Activated CD4-positive, alpha-beta T cell treated with anti-CD3 and anti-CD28 coated beads for 1 hour (primary cell): ENCODE measurements around the gene UNC5CL.

Experiments
- DNase-seq: peaks from one replicate; pipeline ENCODE4 v3.0.0-alpha.2; 2020

UNC5CL gene

DNA sequence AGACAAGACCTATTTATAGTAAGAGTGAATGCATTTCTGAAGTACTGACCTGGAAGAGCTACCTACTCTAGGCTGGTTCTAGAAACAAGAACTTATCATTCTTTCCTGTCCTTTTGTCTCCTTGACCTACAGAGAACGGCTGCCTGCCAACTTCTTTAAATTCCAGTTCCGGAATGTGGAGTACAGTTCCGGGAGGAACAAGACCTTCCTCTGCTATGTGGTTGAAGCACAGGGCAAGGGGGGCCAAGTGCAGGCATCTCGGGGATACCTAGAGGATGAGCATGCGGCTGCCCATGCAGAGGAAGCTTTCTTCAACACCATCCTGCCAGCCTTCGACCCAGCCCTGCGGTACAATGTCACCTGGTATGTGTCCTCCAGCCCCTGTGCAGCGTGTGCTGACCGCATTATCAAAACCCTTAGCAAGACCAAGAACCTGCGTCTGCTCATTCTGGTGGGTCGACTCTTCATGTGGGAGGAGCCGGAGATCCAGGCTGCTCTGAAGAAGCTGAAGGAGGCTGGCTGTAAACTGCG, 22.2 kb upstream of the UNC5CL start:
- DNase-seq, result no peak

GRCh38 chr6:41059556-41059955, 20.5 kb upstream of the UNC5CL start:
- DNase-seq, result no peak

- DNase-seq, result no peak
Observed at GRCh38 chr6:41058783-41059181, 19.8 kb upstream of the UNC5CL start.

DNA sequence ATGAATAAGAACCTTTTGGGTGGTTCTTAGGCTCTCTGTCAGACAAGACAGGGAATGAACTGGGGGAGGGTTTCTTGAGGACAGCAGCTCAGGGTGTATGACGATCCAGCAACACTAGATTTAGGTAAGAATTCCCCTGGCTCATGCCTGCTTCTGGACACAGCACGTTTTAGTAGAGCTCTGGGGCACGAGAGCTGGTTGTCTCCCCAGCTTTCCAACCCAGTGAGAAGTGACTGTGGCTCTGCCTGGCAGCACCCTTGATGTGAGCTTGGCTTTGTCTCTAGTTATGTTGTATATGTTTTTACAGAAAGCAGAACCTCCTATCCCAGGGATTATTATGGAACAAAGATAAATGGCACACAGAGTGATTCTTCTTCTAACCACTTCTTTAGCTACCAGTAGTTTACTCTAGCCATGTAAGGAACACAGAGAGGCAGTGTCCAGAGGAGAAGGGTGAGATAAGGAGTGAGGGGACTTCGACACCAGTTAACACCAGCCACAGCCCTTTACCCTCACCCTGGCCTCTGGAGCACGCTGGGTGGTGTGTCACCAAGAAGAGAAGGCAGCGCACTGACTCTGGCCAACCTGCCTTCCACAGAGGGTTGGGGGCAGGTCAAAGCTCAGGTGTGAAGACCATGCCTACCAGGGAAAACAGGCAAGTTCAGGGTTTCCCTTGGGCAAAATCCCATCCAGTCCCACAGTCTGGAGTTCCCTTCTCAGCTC, 17.9 kb upstream of the UNC5CL start:
- DNase-seq, result no peak

- no peak for DNase-seq
Observed at GRCh38 chr6:41055149-41055548, 16.1 kb upstream of the UNC5CL start.

- no peak for DNase-seq
Observed at GRCh38 chr6:41054511-41054910, 15.5 kb upstream of the UNC5CL start.

GRCh38 chr6:41053041-41053440, 14.0 kb upstream of the UNC5CL start, which contains the start of gene APOBEC2:
TSS of gene APOBEC2 (plus strand) at chr6:41053202. CDS start at chr6:41053348, 146 bp downstream.
- no peak for DNase-seq

DNA sequence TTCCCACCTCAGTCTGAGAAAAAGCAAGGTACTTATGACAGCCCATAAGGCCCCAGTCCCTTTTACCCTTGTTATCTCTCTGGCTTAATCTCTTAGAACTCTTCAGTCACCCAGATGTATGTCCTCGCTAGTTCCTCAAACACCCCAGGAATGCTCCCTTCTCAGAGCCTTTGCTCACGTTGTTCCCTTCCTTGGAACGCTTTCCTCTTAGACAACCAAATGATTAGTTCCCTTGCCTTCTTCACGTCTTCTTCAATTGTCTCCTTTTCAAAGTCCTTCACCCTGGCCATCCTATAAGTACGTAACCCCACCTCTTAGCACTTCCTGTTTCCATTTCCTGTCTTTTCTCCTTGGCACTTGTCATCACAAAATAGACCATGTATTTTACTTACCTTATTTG, 12.9 kb upstream of the UNC5CL start:
- DNase-seq, result no peak

GRCh38 chr6:41050536-41050935, 11.5 kb upstream of the UNC5CL start:
- DNase-seq, result no peak

DNA sequence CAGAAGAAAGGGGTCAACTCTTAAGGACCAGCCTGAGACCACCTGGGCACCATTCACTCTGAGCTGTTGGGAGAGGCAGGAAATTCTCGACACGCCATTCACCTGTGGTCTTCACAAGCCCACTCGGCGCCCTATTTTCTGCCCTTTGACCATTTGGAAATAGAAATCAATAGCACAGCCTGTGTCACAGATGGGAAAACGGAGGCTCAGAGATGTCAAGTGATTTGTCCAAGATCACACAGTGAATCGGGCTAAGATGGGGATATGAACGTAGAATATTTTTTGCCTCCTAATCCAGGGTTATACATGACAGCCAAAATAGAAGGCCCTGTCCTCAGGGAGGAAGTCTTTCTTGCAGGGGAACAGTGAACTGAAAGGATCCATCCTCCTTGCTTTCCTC, 10.9 kb upstream of the UNC5CL start:
- DNase-seq, result no peak

- DNase-seq, result no peak
Observed at GRCh38 chr6:41049521-41049920, 10.5 kb upstream of the UNC5CL start.

- no peak for DNase-seq
Observed at GRCh38 chr6:41047745-41048732, 9.0 kb upstream of the UNC5CL start.

DNA sequence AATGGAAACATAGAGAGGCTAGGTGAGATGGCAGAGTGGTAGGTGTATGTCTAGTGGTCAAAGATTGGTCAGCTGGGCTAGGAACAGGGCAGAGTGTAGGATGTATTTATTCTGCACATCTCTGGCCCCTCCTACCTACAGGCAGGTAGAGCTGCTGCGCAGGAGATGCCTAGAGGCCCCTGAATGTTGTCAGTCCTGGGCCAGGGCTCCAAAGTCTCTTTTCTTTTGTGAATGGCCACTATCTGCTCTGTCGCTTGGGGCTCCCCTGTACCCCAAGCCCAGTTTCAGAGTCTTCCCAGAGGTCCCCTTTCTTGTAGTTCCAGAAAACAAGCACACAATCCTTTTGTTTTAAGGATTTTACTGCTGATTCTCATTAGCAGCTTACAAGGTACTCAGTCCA, 8.3 kb upstream of the UNC5CL start:
- DNase-seq, result no peak

- no peak for DNase-seq
Observed at GRCh38 chr6:41046084-41046483, 7.1 kb upstream of the UNC5CL start.

DNA sequence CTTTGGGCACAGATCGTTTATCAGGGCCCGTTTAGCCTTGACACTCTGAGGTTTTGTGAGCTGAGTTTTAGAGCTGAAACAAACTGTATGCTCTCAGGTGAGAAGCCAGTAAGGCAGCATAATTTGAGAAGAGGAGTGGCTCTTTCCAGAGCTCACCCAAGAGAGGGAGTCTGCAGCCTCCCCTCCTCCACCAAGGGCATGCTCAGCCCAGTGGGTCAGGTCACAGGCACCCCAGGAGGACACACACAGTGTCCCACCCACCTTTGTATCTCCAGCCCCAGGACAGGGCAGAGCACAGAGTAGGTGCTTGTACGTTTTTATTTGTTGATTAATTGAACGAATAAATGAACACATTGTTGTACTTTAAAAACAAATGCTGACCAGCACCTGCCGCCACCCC, 6.6 kb upstream of the UNC5CL start:
- DNase-seq, result no peak

DNA sequence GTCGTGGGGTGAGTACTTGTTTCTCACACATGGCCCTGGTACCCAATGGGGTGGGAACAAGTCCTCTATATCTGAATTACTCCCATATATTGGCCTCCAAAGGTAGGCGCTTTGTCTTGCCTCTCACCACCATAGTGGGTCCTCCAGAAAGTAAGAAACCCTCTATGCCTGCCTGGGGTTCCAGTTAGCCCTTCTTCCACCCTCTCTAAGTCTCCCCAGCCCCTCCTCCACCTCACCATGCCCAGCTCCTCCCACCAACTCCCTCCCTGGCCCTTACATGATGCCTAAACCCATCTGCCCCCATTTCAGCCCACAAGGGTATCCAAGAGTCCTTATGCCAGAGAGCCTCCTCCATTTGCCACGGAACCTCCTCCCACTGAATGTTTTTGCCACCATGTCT, 4.1 kb upstream of the UNC5CL start:
- no peak for DNase-seq

- no peak for DNase-seq
Observed at GRCh38 chr6:41042226-41043055, 3.4 kb upstream of the UNC5CL start, which contains the start of gene TSPO2. TSS of gene TSPO2 (plus strand) at chr6:41042467. CDS start at chr6:41042986, 519 bp downstream.

- DNase-seq, result no peak
Observed at GRCh38 chr6:41040940-41041536, 2.0 kb upstream of the UNC5CL start.

GRCh38 chr6:41040101-41040939, 1.3 kb upstream of the UNC5CL start:
- no peak for DNase-seq

DNA sequence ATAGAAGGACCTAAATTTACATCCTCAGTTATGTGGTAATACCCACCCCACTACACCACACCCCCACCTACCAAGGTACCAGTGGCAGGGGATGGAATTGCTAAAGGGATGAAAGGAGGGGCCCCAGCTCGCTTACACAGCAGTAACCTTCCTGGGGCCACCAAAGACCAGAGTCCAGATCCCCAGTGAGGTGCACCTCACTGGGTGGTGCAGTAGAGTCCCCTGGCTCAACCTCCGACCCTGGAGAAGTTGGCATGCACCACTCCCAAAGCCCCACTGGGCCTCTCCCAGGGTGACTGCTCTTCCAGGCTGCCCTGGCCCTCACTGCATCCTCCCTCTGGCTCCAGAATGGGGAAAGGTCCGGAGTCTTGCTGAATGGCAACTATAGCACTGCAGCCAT, 816 bp downstream of the UNC5CL start:
- DNase-seq, result no peak
